ENCODE data around the gene FMO5. TPM values are rescaled to one million over a fixed set of nuclear protein-coding genes. Genes with fewer than 3 reads are reported as not detected.

Gene FMO5
- total and polyA plus RNA-seq, 10 of the 15 experiments (the other 5 are each of a cell fraction or from before 2014, with no cell fraction given): 0.05 to 0.58 (median 0.19) TPM

GRCh38 chr1:147266381-147266780, 41.2 kb upstream of the FMO5 start:
- Histone ChIP-seq H2AFZ (ENCODE audit: control insufficient read depth, low read depth, low read length) (no peak overlapping the region), H3K27me3 (replicated peaks in 1 of 2; ENCODE audit: control insufficient read depth in 2 of 2, insufficient read depth in 2 of 2, low read length in 1 of 2) (no peaks in the 10 kb centered on the region), H3K4me2 (ENCODE audit: control insufficient read depth, insufficient read depth) (no peak overlapping the region), H3K79me2 (ENCODE audit: control insufficient read depth, insufficient read depth, low read length) (no peaks in the 10 kb centered on the region), H3K4me3 (no peak overlapping the region), H3K4me1 (ENCODE audit: control insufficient read depth, insufficient read depth, low read length) (no peaks in the 10 kb centered on the region), H3K36me3 (ENCODE audit: control insufficient read depth in 2 of 2, insufficient read depth in 2 of 2, low read length in 1 of 2) (peaks cover 3 to 20% of the 10 kb centered on the region in 2 experiments), H3K9me3 (replicated peaks; ENCODE audit: control insufficient read depth, insufficient read depth, low read length) (no peaks in the 10 kb centered on the region), H3K9ac (ENCODE audit: control insufficient read depth, insufficient read depth, low read length) (no peak overlapping the region), H4K20me1 (ENCODE audit: control insufficient read depth, insufficient read depth) (no peaks in the 10 kb centered on the region), H3K27ac (ENCODE audit: control insufficient read depth, insufficient read depth) (no peak overlapping the region)
- ATAC-seq: no peak
- ChIA-PET RAD21 (ENCODE audit: unreplicated experiment) (no interaction called here), CTCF (no interaction called here), POLR2A (no interaction called here), SMC1A (ENCODE audit: uncharacterized antibody, unreplicated experiment) (no interaction called here)
- no peak for TF ChIP-seq ZNF207 (IDR thresholded peaks at IDR 0.05; ENCODE audit: borderline replicate concordance)
- no peak for TF ChIP-seq EGR1 (IDR thresholded peaks at IDR 0.05; ENCODE audit: borderline replicate concordance in 1 of 2, low read depth in 2 of 2, low read length in 2 of 2)
- TF ChIP-seq PKNOX1 (IDR thresholded peaks at IDR 0.05): no peak
- TF ChIP-seq SIN3A (IDR thresholded peaks at IDR 0.05; ENCODE audit: low read depth, low read length): no peak
- no peak for TF ChIP-seq BMI1 (IDR thresholded peaks at IDR 0.05; ENCODE audit: borderline replicate concordance)
- no peak for TF ChIP-seq NFYB (IDR thresholded peaks at IDR 0.05; ENCODE audit: insufficient read depth, low read depth, low read length)
- no peak for TF ChIP-seq MAX (IDR thresholded peaks at IDR 0.05; ENCODE audit: low read depth, low read length)
- TF ChIP-seq RCOR1 (conservative IDR thresholded peaks at IDR 0.05; ENCODE audit: low read depth, low read length): no peak
- 91% methylated on average over 5 of the region's 5 CpGs for WGBS (ENCODE audit: insufficient coverage, insufficient replicate concordance, low lambda C conversion rate, missing lambda C conversion rate)
- intact Hi-C loops (cut with micrococcal nuclease; ENCODE audit: unreplicated experiment) (no loop called here), in situ Hi-C loops (cut with MboI) (loop anchor here (5.0 kb wide), 1 partner anchor 51 kb away; no protein-coding TSS in a partner anchor)
- no peak for FAIRE-seq
- DNase-seq (ENCODE audit: low read depth, low spot score): no peak
- BruUV-seq (replicated peaks): no TSS peak

Data from GM12878 (cell line).